Ovary (tissue), 9 donors: Measurements from ENCODE around the gene RPL27A. TPM values are rescaled to one million over a fixed set of nuclear protein-coding genes. Genes with fewer than 3 reads are reported as not detected.

Experiments used
- DNase-seq, 5 donors: peaks; one replicate each; pipeline ENCODE4 v3.0.0-alpha.2; 2019 to 2020
- H3K27ac ChIP-seq, 2 donors: fragments of 200-600 bp; one replicate each; pipeline versions ENCODE4 v1.5.1 to v1.8.0; 2019 to 2022
- H3K27me3 ChIP-seq: fragments of 200-600 bp; one replicate; pipeline ENCODE4 v1.8.0; 2022
- H3K36me3 ChIP-seq: fragments of 200-600 bp; sonication (generic); one replicate; pipeline ENCODE4 v1.5.1; 2019
- H3K4me1 ChIP-seq: one replicate; pipeline ENCODE4 v1.8.1; 2013; ENCODE audit warnings: mild to moderate bottlenecking, moderate library complexity; ENCODE audit not compliant: insufficient read depth
- H3K4me3 ChIP-seq: fragments of 200-600 bp; sonication (generic); one replicate; pipeline ENCODE4 v1.5.1; 2017
- H3K9me3 ChIP-seq, 2 donors: fragments of 200-600 bp in 1 of 2; sonication (generic) in 1 of 2; one replicate each; pipeline versions ENCODE4 v1.5.1 to v1.8.1; 2013 to 2019; ENCODE audit warnings: mild to moderate bottlenecking in 1 of 2, moderate library complexity in 1 of 2
- EP300 ChIP-seq: sonication (generic); formaldehyde crosslinking; IDR thresholded peaks from one replicate; pipeline ENCODE4 v1.6.1; 2017; ENCODE audit warnings: antibody characterized with exemption
- POLR2A ChIP-seq: fragments of 450-650 bp; IDR thresholded peaks from one replicate; pipeline ENCODE4 v1.6.1; 2017; ENCODE audit warnings: antibody characterized with exemption, mild to moderate bottlenecking, moderate library complexity
- WGBS, 3 donors: extraction: QIAGEN DNeasy Blood & Tissue Kit in 1 of 3; methylation state at CpG; one replicate each; pipeline versions ENCODE4 v1.1.5 to v1.1.7; 2013 to 2017; 5-methylcytosine and 5-hydroxymethylcytosine counted together
- intact Hi-C, 4 donors: fragments of 100-400 bp; cut with DNase I; formaldehyde crosslinking; loops; one replicate each; pipeline versions ENCODE4 v1.11.0 to v1.15.1; 2022 to 2023
- polyA plus RNA-seq, 2 donors: library from polyadenylated mRNA; stranded (reverse); fragments of 200-250 nt in 1 of 2; fragments of 350-450 nt in 1 of 2; fragmentation: Illumina TruSeq in 1 of 2; extraction: RNeasy Lipid Tissue Mini Kit (QIAGEN cat#74804) in 1 of 2; gene quantifications; one replicate each; pipeline ENCODE4 v1.2.3, GENCODE V29; 2013 to 2014
- total RNA-seq, 7 donors: library from RNA; depleted of rRNA in 2 of 7; stranded (reverse); fragments of >200 nt in 2 of 7; fragmentation: NEBNext Ultra II Directional in 3 of 7; extraction: Animal tissue kit (Norgen Biotek cat#: 25700) in 3 of 7; gene quantifications; one replicate each; pipeline versions ENCODE4 v1.1.0 to v1.2.4, GENCODE V29; 2016 to 2023
- TF ChIP-seq, protein P1 (sequence below), 3 donors: fragments of 450-650 bp in 2 of 3; fragments of 200-600 bp in 1 of 3; IDR thresholded peaks; one replicate each; pipeline versions ENCODE4 v1.5.1 to v1.8.0; 2016 to 2022; ENCODE audit warnings: antibody characterized with exemption in 3 of 3, mild to moderate bottlenecking in 1 of 3
- donor health status: DM: no; HTN: no; CAD: no; lungs with moderate emphysema.
- donor health status: DM: no; HTN: no; CAD: no.
- donor health status: Bipolar disorder and iron deficiency.
- donor health status: DM: yes; HTN: yes; CAD: no.
- donor health status: DM: no; HTN: no; CAD: no.
- donor health status: DM: yes; HTN: yes; CAD: no.

The RPL27A gene
- total and polyA plus RNA-seq, 9 donors, result 986 to 6,011 (median 2,159) TPM

GRCh38 chr11:8697054-8697453 lies 14.5 kb downstream of the RPL27A start:
- 91 to 95% (median 94%) methylated on average over 3 of the region's 3 CpGs for WGBS, 3 donors
- no peaks in the 10 kb centered on the region for H3K27me3 ChIP-seq
- no peak overlapping the region for H3K27ac ChIP-seq
- TF ChIP-seq POLR2A (no peak), EP300 (no peak)
- TF ChIP-seq, protein P1, sequence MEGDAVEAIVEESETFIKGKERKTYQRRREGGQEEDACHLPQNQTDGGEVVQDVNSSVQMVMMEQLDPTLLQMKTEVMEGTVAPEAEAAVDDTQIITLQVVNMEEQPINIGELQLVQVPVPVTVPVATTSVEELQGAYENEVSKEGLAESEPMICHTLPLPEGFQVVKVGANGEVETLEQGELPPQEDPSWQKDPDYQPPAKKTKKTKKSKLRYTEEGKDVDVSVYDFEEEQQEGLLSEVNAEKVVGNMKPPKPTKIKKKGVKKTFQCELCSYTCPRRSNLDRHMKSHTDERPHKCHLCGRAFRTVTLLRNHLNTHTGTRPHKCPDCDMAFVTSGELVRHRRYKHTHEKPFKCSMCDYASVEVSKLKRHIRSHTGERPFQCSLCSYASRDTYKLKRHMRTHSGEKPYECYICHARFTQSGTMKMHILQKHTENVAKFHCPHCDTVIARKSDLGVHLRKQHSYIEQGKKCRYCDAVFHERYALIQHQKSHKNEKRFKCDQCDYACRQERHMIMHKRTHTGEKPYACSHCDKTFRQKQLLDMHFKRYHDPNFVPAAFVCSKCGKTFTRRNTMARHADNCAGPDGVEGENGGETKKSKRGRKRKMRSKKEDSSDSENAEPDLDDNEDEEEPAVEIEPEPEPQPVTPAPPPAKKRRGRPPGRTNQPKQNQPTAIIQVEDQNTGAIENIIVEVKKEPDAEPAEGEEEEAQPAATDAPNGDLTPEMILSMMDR (IDR thresholded peaks at IDR 0.05), result no peak
- H3K4me3 ChIP-seq, result no peak overlapping the region
- intact Hi-C loops, result loop anchor here in 1 of 4 donors (10.0 kb wide), 1 partner anchor 268 kb away; the partner anchor contains the start of gene TMEM9B
- no peaks in the 10 kb centered on the region for H3K9me3 ChIP-seq
- H3K36me3 ChIP-seq, result no peaks in the 10 kb centered on the region
- H3K4me1 ChIP-seq, result peaks cover 4% of the 10 kb centered on the region
- no peak for DNase-seq

DNA sequence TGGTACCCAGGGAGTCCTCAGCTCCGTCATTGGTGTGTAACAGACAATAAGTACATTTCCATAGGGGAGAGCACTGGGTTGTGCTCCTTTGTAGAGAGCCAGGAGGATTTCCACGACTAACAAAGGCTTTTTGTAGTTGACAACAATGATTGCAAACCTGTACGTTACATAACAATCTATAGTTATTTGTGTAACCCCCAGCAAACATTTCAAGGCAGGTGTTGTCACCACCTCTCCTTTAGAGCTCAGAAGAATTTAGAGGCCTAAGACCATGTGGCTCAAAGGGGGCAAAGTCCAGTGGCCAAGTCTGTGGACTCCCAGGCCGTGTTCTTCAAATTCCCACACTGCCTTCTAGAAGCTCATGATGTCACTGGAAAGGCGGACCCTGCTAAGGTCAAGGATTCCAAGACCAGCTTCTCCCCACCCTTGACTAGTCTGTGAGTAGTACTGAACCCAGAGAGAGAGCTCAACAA lies 15.8 kb downstream of the RPL27A start:
- H3K36me3 ChIP-seq, result no peaks in the 10 kb centered on the region
- no peak for DNase-seq
- no peaks in the 10 kb centered on the region for H3K27me3 ChIP-seq
- H3K9me3 ChIP-seq, result no peaks in the 10 kb centered on the region
- H3K4me3 ChIP-seq, result no peak overlapping the region
- TF ChIP-seq POLR2A, result no peak
- TF ChIP-seq, protein P1 (IDR thresholded peaks at IDR 0.05), result no peak
- TF ChIP-seq EP300, result no peak
- H3K27ac ChIP-seq, result no peak overlapping the region
- 71 to 73% (median 73%) methylated on average over 5 of the region's 5 CpGs for WGBS, 3 donors
- H3K4me1 ChIP-seq, result peaks cover 4% of the 10 kb centered on the region
- intact Hi-C loops, result loop anchor here in 1 of 4 donors (10.0 kb wide), 1 partner anchor 266 kb away; the partner anchor contains the start of gene TMEM9B

- H3K4me3 ChIP-seq, result no peak overlapping the region
Observed at GRCh38 chr11:8698917-8699441, 16.4 kb downstream of the RPL27A start.

DNA sequence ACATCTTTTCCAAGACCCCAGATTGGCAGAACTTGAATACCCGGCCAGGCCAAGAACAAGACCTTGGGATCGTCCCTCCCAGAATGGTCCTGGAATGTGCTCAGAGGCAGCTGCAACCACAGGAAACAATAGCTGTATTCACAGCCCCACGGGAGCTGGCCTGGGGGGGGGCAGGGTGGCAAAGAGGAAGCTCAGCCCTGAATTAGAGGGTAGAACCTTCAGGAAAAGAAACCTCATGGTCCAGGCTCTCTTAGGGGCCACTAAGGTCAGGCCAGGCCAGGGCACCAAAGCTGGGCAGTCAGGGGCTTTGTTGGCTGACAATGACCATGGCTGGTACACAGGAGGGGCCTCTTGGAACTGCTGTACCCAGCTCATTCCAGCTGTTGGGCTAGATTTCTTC lies 17.3 kb downstream of the RPL27A start:
- 2 to 20% (median 3%) methylated on average over 3 of the region's 3 CpGs for WGBS, 3 donors
- H3K4me3 ChIP-seq, result no peak overlapping the region

More at GRCh38 chr11:8698917-8699441, 16.4 kb downstream of the RPL27A start:
- peak in 1 of 5 donors; percentile 21 for DNase-seq
- Histone ChIP-seq H3K27ac (no peak overlapping the region), H3K9me3 (no peaks in the 10 kb centered on the region), H3K27me3 (no peaks in the 10 kb centered on the region), H3K36me3 (no peaks in the 10 kb centered on the region), H3K4me1 (peaks cover 4% of the 10 kb centered on the region)
- TF ChIP-seq, protein P1 (IDR thresholded peaks at IDR 0.05), result no peak
- TF ChIP-seq EP300 (no peak), POLR2A (no peak)
- 50 to 51% (median 50%) methylated on average over 11 of the region's 11 CpGs for WGBS, 3 donors
- intact Hi-C loops, result loop anchor here in 1 of 4 donors (10.0 kb wide), 1 partner anchor 266 kb away; the partner anchor contains the start of gene TMEM9B

More for the DNA sequence above, 17.3 kb downstream of the RPL27A start:
- TF ChIP-seq POLR2A (no peak), EP300 (no peak)
- TF ChIP-seq, protein P1 (IDR thresholded peaks at IDR 0.05), result no peak
- intact Hi-C loops, result loop anchor here in 1 of 4 donors (10.0 kb wide), 1 partner anchor 265 kb away; the partner anchor contains the start of gene TMEM9B
- Histone ChIP-seq H3K36me3 (no peaks in the 10 kb centered on the region), H3K4me1 (peaks cover 4% of the 10 kb centered on the region), H3K27ac (no peak overlapping the region), H3K9me3 (no peaks in the 10 kb centered on the region), H3K27me3 (no peaks in the 10 kb centered on the region)
- DNase-seq, result peak in 1 of 5 donors; percentile 23
